ENCODE measurements around the gene GRIA3.

GRCh38 chrX:123350226-123350625 is 166.1 kb downstream of the GRIA3 start:
- TF ChIP-seq ZNF274 (IDR thresholded peaks at IDR 0.05; ENCODE audit: low read depth, low read length), result no peak
- TF ChIP-seq YY1 (IDR thresholded peaks at IDR 0.05; ENCODE audit: insufficient read depth, insufficient read length), result no peak
- TF ChIP-seq SUZ12 (IDR thresholded peaks at IDR 0.05; ENCODE audit: extremely low read depth, insufficient read depth, insufficient read length), result no peak

All from NT2/D1 (cell line).